Measurements from ENCODE around the gene CALN1. TPM values are rescaled to one million over a fixed set of nuclear protein-coding genes. Genes with fewer than 3 reads are reported as not detected.

Gene CALN1
- polyA plus RNA-seq, 1 donor from 2014 or later, result 7.8 TPM

DNA sequence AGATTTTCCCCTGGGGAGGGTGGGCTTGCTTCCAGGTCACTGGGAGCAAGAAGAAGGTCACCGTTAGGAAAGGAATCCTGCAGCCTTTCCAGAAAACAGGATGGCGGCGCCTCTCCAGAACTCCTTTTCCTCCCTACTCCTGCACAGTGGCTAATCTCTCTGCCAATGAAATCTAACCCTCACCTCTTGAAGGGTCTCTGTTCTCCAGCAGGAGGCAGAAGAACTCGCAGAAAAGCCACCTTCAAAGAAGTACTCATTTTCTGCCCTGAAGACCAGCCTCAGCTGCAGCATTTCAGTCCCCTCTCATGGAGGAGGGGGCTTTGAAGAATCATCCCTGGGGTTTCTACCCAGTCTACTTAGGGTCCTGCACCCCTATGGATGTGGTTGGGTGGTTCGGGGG, 626.9 kb downstream of the CALN1 start:
- no peaks in the 10 kb centered on the region for H3K9me2 ChIP-seq (ENCODE audit: insufficient read depth, low read length)
- no peaks in the 10 kb centered on the region for H4K20me1 ChIP-seq (ENCODE audit: insufficient read depth)
- TF ChIP-seq RAD21 (conservative IDR thresholded peaks at IDR 0.05), result no peak
- TF ChIP-seq REST (IDR thresholded peaks at IDR 0.05; ENCODE audit: borderline replicate concordance), result no peak
- no peak for TF ChIP-seq POLR2AphosphoS5 (IDR thresholded peaks at IDR 0.05)
- TF ChIP-seq SMC3 (conservative IDR thresholded peaks at IDR 0.05; ENCODE audit: poor library complexity), result no peak
- TF ChIP-seq CTCF (IDR thresholded peaks at IDR 0.05; ENCODE audit: poor library complexity, severe bottlenecking), result no peak
- TF ChIP-seq TAF1 (IDR thresholded peaks at IDR 0.05; ENCODE audit: low read depth), result no peak
- no peak for TF ChIP-seq EP300 (conservative IDR thresholded peaks at IDR 0.05; ENCODE audit: poor library complexity, severe bottlenecking)
- TF ChIP-seq MXI1 (conservative IDR thresholded peaks at IDR 0.05; ENCODE audit: poor library complexity, severe bottlenecking), result no peak
- no peak for TF ChIP-seq EZH2 (IDR thresholded peaks at IDR 0.05; ENCODE audit: borderline replicate concordance, insufficient read depth, low read length, poor library complexity, severe bottlenecking)
- H3K4me2 ChIP-seq (ENCODE audit: low read length), result no peak overlapping the region
- H3K4me3 ChIP-seq (ENCODE audit: low read length), result no peak overlapping the region
- H3K36me3 ChIP-seq (ENCODE audit: insufficient read depth, low read length), result no peaks in the 10 kb centered on the region
- H3K27me3 ChIP-seq (ENCODE audit: insufficient read depth, low read depth, low read length), result no peaks in the 10 kb centered on the region
- no peak overlapping the region for H3K27ac ChIP-seq (ENCODE audit: low read length)
- no peak overlapping the region for H3K9ac ChIP-seq (ENCODE audit: low read length)
- no peaks in the 10 kb centered on the region for H3F3A ChIP-seq (ENCODE audit: insufficient read depth, low read length, poor library complexity, severe bottlenecking)
- no peaks in the 10 kb centered on the region for H3K79me2 ChIP-seq (replicated peaks; ENCODE audit: insufficient read depth, low read length)
- H2AFZ ChIP-seq (ENCODE audit: low read depth, low read length), result no peak overlapping the region
- H3K9me3 ChIP-seq (ENCODE audit: low read length), result peaks cover 16% of the 10 kb centered on the region

- Histone ChIP-seq H4K20me1 (ENCODE audit: insufficient read depth) (no peaks in the 10 kb centered on the region), H3F3A (ENCODE audit: insufficient read depth, low read length, poor library complexity, severe bottlenecking) (no peaks in the 10 kb centered on the region), H3K9ac (ENCODE audit: low read length) (no peak overlapping the region), H3K4me3 (ENCODE audit: low read length) (no peak overlapping the region), H3K9me3 (ENCODE audit: low read length) (peaks cover 16% of the 10 kb centered on the region), H2AFZ (ENCODE audit: low read depth, low read length) (no peak overlapping the region), H3K79me2 (replicated peaks; ENCODE audit: insufficient read depth, low read length) (no peaks in the 10 kb centered on the region), H3K36me3 (ENCODE audit: insufficient read depth, low read length) (no peaks in the 10 kb centered on the region), H3K27me3 (ENCODE audit: insufficient read depth, low read depth, low read length) (no peaks in the 10 kb centered on the region), H3K27ac (ENCODE audit: low read length) (no peak overlapping the region), H3K4me2 (ENCODE audit: low read length) (no peak overlapping the region), H3K9me2 (ENCODE audit: insufficient read depth, low read length) (no peaks in the 10 kb centered on the region)
- TF ChIP-seq TAF1 (IDR thresholded peaks at IDR 0.05; ENCODE audit: low read depth) (no peak), EP300 (conservative IDR thresholded peaks at IDR 0.05; ENCODE audit: poor library complexity, severe bottlenecking) (no peak), REST (IDR thresholded peaks at IDR 0.05; ENCODE audit: borderline replicate concordance) (no peak), EZH2 (IDR thresholded peaks at IDR 0.05; ENCODE audit: borderline replicate concordance, insufficient read depth, low read length, poor library complexity, severe bottlenecking) (no peak), RAD21 (conservative IDR thresholded peaks at IDR 0.05) (no peak), SMC3 (conservative IDR thresholded peaks at IDR 0.05; ENCODE audit: poor library complexity) (no peak), CTCF (IDR thresholded peaks at IDR 0.05; ENCODE audit: poor library complexity, severe bottlenecking) (no peak), POLR2AphosphoS5 (IDR thresholded peaks at IDR 0.05) (no peak), MXI1 (conservative IDR thresholded peaks at IDR 0.05; ENCODE audit: poor library complexity, severe bottlenecking) (no peak)
Observed at GRCh38 chr7:71784781-71785180, 627.4 kb downstream of the CALN1 start.

Data from neural cell (in vitro differentiated cells).